ENCODE results near the gene PRRT3. TPM values are rescaled to one million over a fixed set of nuclear protein-coding genes. Genes with fewer than 3 reads are reported as not detected.

PRRT3 gene
- total and polyA plus RNA-seq, 2 of the 13 experiments (the other 11 are each of a cell fraction or from before 2014, with no cell fraction given), result 0.22 to 0.44 TPM

DNA sequence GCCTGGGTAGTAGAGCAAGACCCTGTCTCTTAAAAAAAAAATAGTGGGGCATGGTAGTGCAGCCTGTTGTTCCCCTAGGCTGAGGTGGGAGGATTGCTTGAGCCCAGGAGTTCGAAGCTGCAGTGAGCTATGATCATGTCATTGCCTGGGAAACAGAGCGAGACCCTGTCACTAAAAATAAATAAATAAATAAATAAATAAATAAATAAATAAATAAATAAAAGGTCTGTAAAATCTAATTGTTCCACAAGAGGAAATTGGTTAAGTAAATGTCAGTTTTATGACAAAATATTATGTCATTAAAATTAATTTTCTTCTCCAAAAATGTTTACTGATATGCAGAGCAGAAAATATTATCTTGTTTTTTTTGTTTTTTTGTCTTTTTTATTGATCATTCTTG, 13.2 kb downstream of the PRRT3 start:
- CTCF ChIA-PET (ENCODE audit: low intra/inter-chr PET ratio, low total read pairs), result no interaction called here

More for the DNA sequence above, 13.2 kb downstream of the PRRT3 start:
- no peak overlapping the region for H3K27ac ChIP-seq (ENCODE audit: extremely low read length, insufficient read depth, low read length)
- H3K27me3 ChIP-seq (ENCODE audit: control insufficient read depth in 1 of 2, insufficient read depth in 2 of 2, low read length in 2 of 2), result no peaks in the 10 kb centered on the region
- no peaks in the 10 kb centered on the region for H4K20me1 ChIP-seq (ENCODE audit: insufficient read depth, low read length)
- in situ Hi-C loops (cut with HindIII; ENCODE audit: extremely low pct_ligation_motif_present, low pct_unique_long_range_greater_than_20kb) (no loop called here), intact Hi-C loops (cut with micrococcal nuclease; ENCODE audit: unreplicated experiment) (no loop called here)
- ATAC-seq, result no peak
- POLR2A ChIA-PET, result no interaction called here
- no TSS peak for BruUV-seq (replicated peaks)
- H3K36me3 ChIP-seq (replicated peaks in 1 of 2; ENCODE audit: control insufficient read depth in 1 of 2, insufficient read depth in 2 of 2, low read length in 2 of 2), result peaks cover 6 to 25% of the 10 kb centered on the region in 2 experiments; a peak in 4 of 5 replicates
- no peak overlapping the region for H3K9ac ChIP-seq (ENCODE audit: insufficient read depth, low read depth, low read length)
- 90% methylated on average over 2 of the region's 2 CpGs for WGBS (ENCODE audit: low lambda C conversion rate)
- no peak for FAIRE-seq
- peaks cover 18% of the 10 kb centered on the region for H3K79me2 ChIP-seq (ENCODE audit: insufficient read depth, low read length)
- no peak for DNase-seq (ENCODE audit: low spot score)
- H3K9me3 ChIP-seq (ENCODE audit: low read length), result no peaks in the 10 kb centered on the region
- H3K4me1 ChIP-seq (ENCODE audit: insufficient read depth, low read length), result peaks cover 33% of the 10 kb centered on the region
- H2AFZ ChIP-seq (ENCODE audit: low read length), result no peak overlapping the region
- TF ChIP-seq NR2F6 (IDR thresholded peaks at IDR 0.05) (no peak), NR2F6 (CRISPR knock-in tag; IDR thresholded peaks at IDR 0.05) (no peak), MBD4 (IDR thresholded peaks at IDR 0.05; ENCODE audit: borderline replicate concordance, low read length) (no peak), CTCF (CRISPR knock-in tag; IDR thresholded peaks at IDR 0.05) (no peak), HOXA7 (CRISPR knock-in tag; IDR thresholded peaks at IDR 0.05) (no peak), GLI4 (CRISPR knock-in tag; IDR thresholded peaks at IDR 0.05; ENCODE audit: borderline replicate concordance) (no peak)
- H3K4me3 ChIP-seq (replicated peaks in 1 of 3; ENCODE audit: insufficient read depth in 1 of 3, low read depth in 2 of 3, low read length in 3 of 3), result no peak overlapping the region
- no peak overlapping the region for H3K4me2 ChIP-seq (ENCODE audit: low read depth, low read length)

Measured in HepG2 (cell line).